Activated T-cell treated with anti-CD3 and anti-CD28 coated beads, Interleukin-2, amount 50 U/mL, for 72 hours (primary cell): ENCODE measurements around the gene CDC42BPB. TPM values are rescaled to one million over a fixed set of nuclear protein-coding genes. Genes with fewer than 3 reads are reported as not detected.

ENCODE experiments used
- ATAC-seq, 2 donors: fragments of 150-1000 bp; cut with Tn5 transposase; replicated peaks in 1 of 2; 2 replicates each; pipeline ENCODE4 v1.10.0; 2021; ENCODE audit warnings: moderate library complexity in 2 of 2, mild to moderate bottlenecking in 1 of 2
- DNase-seq, 2 donors: peaks; one replicate each; pipeline ENCODE4 v3.0.0; 2021 to 2022; ENCODE audit warnings: mixed read lengths in 1 of 2
- H3K27ac Mint-ChIP-seq: one replicate; pipeline ENCODE4 v1.8.0; 2022; ENCODE audit warnings: mild to moderate bottlenecking, moderate library complexity, mixed read lengths
- H3K27me3 Mint-ChIP-seq: one replicate; pipeline ENCODE4 v1.8.0; 2022; ENCODE audit warnings: low read depth, mixed read lengths
- H3K36me3 Mint-ChIP-seq, 2 donors: one replicate each; pipeline ENCODE4 v1.8.0; 2022; ENCODE audit warnings: mixed read lengths in 2 of 2, mild to moderate bottlenecking in 1 of 2; ENCODE audit not compliant: insufficient read depth in 2 of 2
- H3K4me1 Mint-ChIP-seq: one replicate; pipeline ENCODE4 v1.8.0; 2022; ENCODE audit warnings: low read depth, mixed read lengths
- H3K4me3 Mint-ChIP-seq, 2 donors: one replicate each; pipeline ENCODE4 v1.8.0; 2022; ENCODE audit warnings: mild to moderate bottlenecking in 2 of 2, mixed read lengths in 2 of 2, moderate library complexity in 2 of 2
- H3K9me3 Mint-ChIP-seq, 2 donors: one replicate each; pipeline ENCODE4 v1.8.0; 2022; ENCODE audit warnings: mixed read lengths in 2 of 2
- total RNA-seq, 2 donors: library from RNA; stranded (reverse); gene quantifications; one replicate each; pipeline ENCODE4 v1.2.3, GENCODE V29; 2022

Gene CDC42BPB
- total RNA-seq, 2 donors from 2014 or later: 3.7 to 5.4 TPM

GRCh38 chr14:103089386-103090335 is 32.3 kb upstream of the CDC42BPB start:
- DNase-seq: no peak
- Mint-ChIP-seq H3K36me3 (no peaks in the 10 kb centered on the region), H3K27ac (no peak overlapping the region), H3K9me3 (no peaks in the 10 kb centered on the region), H3K4me1 (peaks cover 5% of the 10 kb centered on the region), H3K4me3 (no peak overlapping the region), H3K27me3 (peaks cover 15% of the 10 kb centered on the region)
- ATAC-seq: no peak

DNA sequence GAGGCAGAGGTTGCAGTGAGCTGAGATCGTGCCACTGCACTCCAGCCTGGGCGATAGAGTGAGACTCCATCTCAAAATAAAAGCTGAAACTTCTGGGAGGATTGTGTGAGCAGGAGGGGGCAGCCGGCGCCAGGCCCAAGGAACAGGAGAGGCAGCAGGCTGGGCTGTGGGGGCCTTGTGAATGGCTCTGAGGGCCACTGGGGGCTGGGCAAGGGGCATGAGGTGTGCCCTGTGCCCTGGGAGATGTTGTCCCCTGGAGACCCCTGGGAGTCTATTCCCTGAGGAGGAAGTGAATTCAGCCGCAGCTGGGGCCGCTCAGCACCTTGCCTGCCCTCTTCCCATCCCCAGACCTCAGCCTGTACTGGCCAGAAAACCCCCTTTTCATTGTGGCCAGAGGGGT is 31.6 kb upstream of the CDC42BPB start:
- Mint-ChIP-seq H3K27ac (no peak overlapping the region), H3K36me3 (peaks cover 0 to 1% of the 10 kb centered on the region in 2 donors), H3K27me3 (peaks cover 17% of the 10 kb centered on the region), H3K4me1 (peaks cover 5% of the 10 kb centered on the region), H3K4me3 (no peak overlapping the region), H3K9me3 (no peaks in the 10 kb centered on the region)
- ATAC-seq (no peak), DNase-seq (no peak)

DNA sequence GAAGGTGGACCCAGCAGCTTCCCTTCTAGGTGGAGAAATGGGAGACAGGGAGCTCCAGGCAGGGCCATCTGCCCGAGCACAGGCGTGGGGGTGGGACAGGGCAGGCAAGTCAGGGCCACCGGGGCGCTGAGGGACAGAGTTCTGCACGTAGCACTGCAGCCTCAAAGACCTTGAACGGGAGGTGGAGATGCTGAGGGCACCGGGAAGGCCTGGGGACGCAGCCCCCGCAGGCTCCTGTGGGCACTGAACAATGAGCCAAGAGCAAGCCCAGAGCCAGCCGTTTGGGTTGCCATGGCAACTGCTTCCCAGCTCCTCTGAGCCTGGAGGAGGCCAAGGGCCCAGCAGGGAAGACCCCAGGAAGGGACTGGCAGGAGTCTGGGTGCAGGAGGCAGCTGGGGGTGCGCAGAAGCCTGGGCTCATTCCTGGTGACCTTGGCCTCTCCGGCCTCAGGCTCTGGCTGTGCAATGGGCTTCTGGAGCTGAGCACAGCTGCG is 30.0 kb upstream of the CDC42BPB start:
- Mint-ChIP-seq H3K27me3 (peaks cover 17% of the 10 kb centered on the region), H3K4me1 (peaks cover 5% of the 10 kb centered on the region), H3K9me3 (no peaks in the 10 kb centered on the region), H3K4me3 (no peak overlapping the region), H3K27ac (no peak overlapping the region), H3K36me3 (peaks cover 0 to 1% of the 10 kb centered on the region in 2 donors)
- no peak for DNase-seq
- no peak for ATAC-seq

GRCh38 chr14:103086771-103087342 is 29.5 kb upstream of the CDC42BPB start:
- no peak for DNase-seq
- Mint-ChIP-seq H3K36me3 (peaks cover 0 to 1% of the 10 kb centered on the region in 2 donors), H3K27me3 (peaks cover 17% of the 10 kb centered on the region), H3K4me3 (no peak overlapping the region), H3K9me3 (no peaks in the 10 kb centered on the region), H3K4me1 (peaks cover 5% of the 10 kb centered on the region), H3K27ac (no peak overlapping the region)
- ATAC-seq: no peak

GRCh38 chr14:103085106-103086091 is 28.1 kb upstream of the CDC42BPB start:
- DNase-seq (no peak), ATAC-seq (no peak)
- H3K9me3 Mint-ChIP-seq: no peaks in the 10 kb centered on the region
- H3K4me3 Mint-ChIP-seq: no peak overlapping the region
- H3K4me1 Mint-ChIP-seq: no peaks in the 10 kb centered on the region
- peaks cover 17% of the 10 kb centered on the region for H3K27me3 Mint-ChIP-seq
- H3K27ac Mint-ChIP-seq: no peak overlapping the region
- H3K36me3 Mint-ChIP-seq: peaks cover 0 to 1% of the 10 kb centered on the region in 2 donors

DNA sequence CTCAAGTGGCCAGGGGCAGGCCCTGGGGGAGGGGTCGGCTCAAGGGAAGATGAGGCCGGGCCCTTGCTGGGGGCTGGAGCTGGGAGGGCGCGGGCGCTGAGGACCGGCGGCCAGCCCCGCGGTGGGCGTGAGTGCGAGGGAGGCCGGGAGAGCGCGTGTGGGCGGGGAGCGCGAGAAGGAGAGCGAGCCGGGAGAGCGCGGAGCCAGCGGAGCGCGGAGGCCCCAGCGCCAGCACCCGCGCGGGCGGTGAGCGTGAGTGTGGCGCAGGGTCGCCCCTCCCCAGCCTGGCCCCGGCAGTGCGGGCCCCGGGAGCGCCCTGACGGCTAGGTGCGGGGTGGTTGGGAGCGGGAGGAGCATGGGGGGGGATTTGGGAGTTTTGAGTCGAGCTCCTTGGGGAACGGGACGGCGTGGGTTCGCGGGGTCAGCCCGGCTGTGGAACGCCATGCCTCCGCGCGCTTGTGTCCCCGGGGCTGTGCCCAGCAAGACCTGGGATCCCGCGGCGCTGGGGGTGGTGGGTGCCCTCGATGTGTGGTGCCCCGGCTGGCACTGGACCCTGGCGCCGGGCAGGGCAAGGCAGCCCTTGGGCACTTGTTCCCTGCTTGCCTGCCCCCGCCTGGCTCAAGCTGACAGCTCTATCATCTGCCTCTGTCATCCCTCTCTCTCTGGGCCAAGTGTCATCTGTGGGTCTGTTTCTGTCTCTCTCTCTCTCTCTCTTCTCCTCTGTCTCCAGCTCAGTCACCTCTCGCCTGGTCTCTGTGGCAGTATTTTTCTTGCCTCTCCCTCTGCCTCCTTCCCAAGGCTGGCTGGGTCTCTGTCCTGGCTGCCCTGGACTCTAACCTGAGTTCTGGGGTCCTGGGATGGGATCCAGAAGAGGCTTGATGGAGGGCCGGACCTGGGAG is 26.9 kb upstream of the CDC42BPB start, which contains the start of gene LBHD2:
LBHD2 (plus strand) TSS at position 190 of the 899 bp plus-strand sequence. CDS start 1,803 bp downstream, outside the sequence.
- ATAC-seq: no peak
- Mint-ChIP-seq H3K36me3 (peaks cover 0 to 1% of the 10 kb centered on the region in 2 donors), H3K9me3 (no peaks in the 10 kb centered on the region), H3K4me3 (no peak within 1 kb of the TSS), H3K27me3 (peaks cover 17% of the 10 kb centered on the region), H3K4me1 (no peaks in the 10 kb centered on the region), H3K27ac (no peak within 1 kb of the TSS)
- no peak for DNase-seq

DNA sequence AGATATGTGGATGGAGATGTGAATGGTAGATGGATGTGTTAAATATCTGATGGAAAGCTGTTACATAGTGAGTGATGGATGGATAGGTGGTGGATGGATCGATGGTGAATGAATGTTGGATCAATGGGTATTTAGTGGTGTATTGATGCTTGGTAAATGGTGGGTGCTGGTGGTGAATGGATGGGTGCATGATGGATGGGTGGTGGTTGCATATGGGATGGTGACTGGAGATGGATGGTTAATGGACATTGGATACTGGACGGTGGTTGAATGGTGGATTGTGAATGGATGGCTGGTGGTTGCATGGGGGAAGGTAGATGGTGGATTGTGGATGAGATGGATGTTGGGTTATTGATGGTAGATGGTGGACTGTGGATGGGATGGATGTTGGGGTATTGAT is 24.6 kb upstream of the CDC42BPB start:
- no peak overlapping the region for H3K27ac Mint-ChIP-seq
- no peaks in the 10 kb centered on the region for H3K4me1 Mint-ChIP-seq
- no peak overlapping the region for H3K4me3 Mint-ChIP-seq
- DNase-seq (no peak), ATAC-seq (no peak)
- no peaks in the 10 kb centered on the region for H3K9me3 Mint-ChIP-seq
- H3K36me3 Mint-ChIP-seq: peaks cover 0 to 1% of the 10 kb centered on the region in 2 donors
- H3K27me3 Mint-ChIP-seq: peaks cover 15% of the 10 kb centered on the region

DNA sequence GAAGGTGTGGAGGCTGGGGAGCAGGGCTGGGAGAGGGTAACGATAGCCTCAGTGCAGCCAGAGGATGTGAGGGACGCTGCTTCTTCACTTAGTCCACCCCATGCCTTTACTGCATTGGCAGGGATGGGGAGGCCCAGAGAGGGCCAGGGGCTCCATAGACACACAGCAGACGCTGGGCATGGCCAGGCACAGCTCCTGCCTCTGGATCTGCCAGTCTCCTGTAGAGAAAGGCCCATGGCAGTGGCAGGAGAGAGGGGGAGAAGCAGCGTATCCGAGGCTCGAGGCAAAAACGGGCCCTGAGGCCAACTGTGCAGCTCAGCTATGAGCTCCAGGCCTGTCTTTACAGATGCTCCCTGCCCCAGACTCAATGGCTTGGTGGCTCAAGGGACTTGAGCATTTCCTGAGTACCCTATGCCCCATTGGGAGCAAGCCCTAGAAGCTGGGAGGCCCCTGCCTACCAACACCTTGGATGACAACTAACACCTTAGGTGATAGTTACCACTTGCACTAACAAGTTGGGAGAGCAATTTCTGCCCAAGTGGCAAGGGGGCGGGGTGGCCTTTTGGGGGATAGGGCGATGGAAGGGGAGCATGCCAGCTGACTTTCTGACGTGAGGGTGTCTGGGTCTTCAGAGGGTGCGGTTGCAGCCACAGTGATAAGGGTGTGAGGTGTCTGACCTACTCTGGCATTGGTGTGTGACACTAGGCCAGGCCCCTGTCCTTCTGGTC is 21.7 kb upstream of the CDC42BPB start:
- Mint-ChIP-seq H3K4me3 (no peak overlapping the region), H3K27ac (no peak overlapping the region), H3K36me3 (no peaks in the 10 kb centered on the region), H3K4me1 (no peaks in the 10 kb centered on the region), H3K27me3 (peaks cover 5% of the 10 kb centered on the region), H3K9me3 (no peaks in the 10 kb centered on the region)
- DNase-seq: no peak
- no peak for ATAC-seq

DNA sequence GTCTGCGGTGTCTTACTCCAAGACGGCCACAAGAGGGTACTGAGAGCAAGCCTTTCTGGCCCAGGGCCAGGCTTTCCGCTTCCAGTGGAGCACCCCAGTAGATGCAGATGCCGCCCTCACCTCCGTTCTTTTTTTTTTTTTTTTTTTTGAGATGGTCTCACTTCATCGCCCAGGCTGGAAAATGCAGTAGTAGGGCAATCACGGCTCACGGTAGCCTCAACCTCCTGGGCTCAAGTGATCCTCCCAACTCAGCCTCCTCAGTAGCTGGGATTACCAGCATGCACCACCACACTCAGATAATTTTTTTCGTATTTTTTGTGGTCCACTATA is 21.0 kb upstream of the CDC42BPB start:
- no peaks in the 10 kb centered on the region for H3K4me1 Mint-ChIP-seq
- H3K4me3 Mint-ChIP-seq: no peak overlapping the region
- ATAC-seq: peak; percentile 71 to 73
- peaks cover 5% of the 10 kb centered on the region for H3K27me3 Mint-ChIP-seq
- no peaks in the 10 kb centered on the region for H3K36me3 Mint-ChIP-seq
- DNase-seq: peak; percentile 78
- H3K27ac Mint-ChIP-seq: no peak overlapping the region
- H3K9me3 Mint-ChIP-seq: no peaks in the 10 kb centered on the region

GRCh38 chr14:103074729-103075367 is 17.5 kb upstream of the CDC42BPB start:
- Mint-ChIP-seq H3K4me3 (peak overlapping the region; percentile 50 to 62), H3K4me1 (no peaks in the 10 kb centered on the region), H3K9me3 (no peaks in the 10 kb centered on the region), H3K27me3 (peaks cover 5% of the 10 kb centered on the region), H3K36me3 (no peaks in the 10 kb centered on the region), H3K27ac (no peak overlapping the region)
- DNase-seq: peak in 1 of 2 donors; percentile 34
- ATAC-seq: peak in 1 of 2 donors; percentile 11
